Tibial nerve (tissue), 4 donors: ENCODE measurements around the gene AMPD2.

Experiments used
- EP300 ChIP-seq, 2 donors: sonication (generic); formaldehyde crosslinking; IDR thresholded peaks; one replicate each; pipeline ENCODE4 v1.6.1; 2017; ENCODE audit warnings: antibody characterized with exemption in 2 of 2, mild to moderate bottlenecking in 1 of 2
- POLR2A ChIP-seq, 2 donors: fragments of 450-650 bp; IDR thresholded peaks; one replicate each; pipeline ENCODE4 v1.6.1; 2017; ENCODE audit warnings: antibody characterized with exemption in 2 of 2, mild to moderate bottlenecking in 2 of 2, moderate library complexity in 2 of 2
- TF ChIP-seq, protein P1 (sequence below), 5 experiments: fragments of 200-600 bp in 3 of 5; fragments of 450-650 bp in 2 of 5; sonication (generic) in 3 of 5; IDR thresholded peaks; one replicate each; pipeline ENCODE4 v1.5.1; 2016 to 2019; ENCODE audit warnings: antibody characterized with exemption in 5 of 5, mild to moderate bottlenecking in 3 of 5, moderate library complexity in 2 of 5

DNA sequence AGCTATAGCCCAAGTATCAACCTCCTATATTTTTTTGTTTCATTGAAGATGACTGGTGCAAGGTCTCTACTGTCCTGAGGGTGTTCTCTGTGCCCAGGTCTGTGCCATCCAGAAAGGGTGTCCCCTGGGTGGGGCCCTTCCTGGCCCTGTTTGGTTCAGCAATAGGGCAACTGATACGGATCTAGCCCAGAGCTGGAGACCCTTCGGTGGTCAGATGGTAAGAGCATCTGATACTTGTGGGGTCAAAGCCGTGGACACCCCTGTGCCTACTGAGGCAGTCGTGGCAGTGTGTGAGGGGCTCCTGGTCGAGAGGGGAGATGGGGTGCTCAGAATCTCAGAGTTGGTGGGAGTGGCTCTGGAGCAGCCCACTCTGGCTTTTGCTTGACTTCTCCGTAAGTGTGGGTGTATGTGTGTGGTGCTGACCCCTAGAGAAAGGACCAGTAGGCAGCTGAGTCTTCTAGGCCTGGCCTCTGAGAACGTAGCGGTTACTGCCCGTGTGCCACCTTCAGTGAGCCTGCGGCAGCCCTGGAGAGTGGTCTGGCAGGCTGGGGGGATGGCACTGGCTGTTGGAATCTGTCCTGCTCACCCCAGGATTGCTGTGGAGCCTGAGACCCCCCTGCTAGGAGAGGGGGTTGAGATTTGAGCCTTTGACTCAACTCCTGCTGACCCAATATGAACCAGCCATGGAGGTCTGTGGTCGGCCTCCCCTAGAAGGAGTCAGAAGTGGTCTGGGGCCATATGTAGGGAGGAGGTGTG, 2.7 kb downstream of the AMPD2 start:
- TF ChIP-seq, protein P1, sequence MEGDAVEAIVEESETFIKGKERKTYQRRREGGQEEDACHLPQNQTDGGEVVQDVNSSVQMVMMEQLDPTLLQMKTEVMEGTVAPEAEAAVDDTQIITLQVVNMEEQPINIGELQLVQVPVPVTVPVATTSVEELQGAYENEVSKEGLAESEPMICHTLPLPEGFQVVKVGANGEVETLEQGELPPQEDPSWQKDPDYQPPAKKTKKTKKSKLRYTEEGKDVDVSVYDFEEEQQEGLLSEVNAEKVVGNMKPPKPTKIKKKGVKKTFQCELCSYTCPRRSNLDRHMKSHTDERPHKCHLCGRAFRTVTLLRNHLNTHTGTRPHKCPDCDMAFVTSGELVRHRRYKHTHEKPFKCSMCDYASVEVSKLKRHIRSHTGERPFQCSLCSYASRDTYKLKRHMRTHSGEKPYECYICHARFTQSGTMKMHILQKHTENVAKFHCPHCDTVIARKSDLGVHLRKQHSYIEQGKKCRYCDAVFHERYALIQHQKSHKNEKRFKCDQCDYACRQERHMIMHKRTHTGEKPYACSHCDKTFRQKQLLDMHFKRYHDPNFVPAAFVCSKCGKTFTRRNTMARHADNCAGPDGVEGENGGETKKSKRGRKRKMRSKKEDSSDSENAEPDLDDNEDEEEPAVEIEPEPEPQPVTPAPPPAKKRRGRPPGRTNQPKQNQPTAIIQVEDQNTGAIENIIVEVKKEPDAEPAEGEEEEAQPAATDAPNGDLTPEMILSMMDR (IDR thresholded peaks at IDR 0.05), result no peak
- TF ChIP-seq POLR2A (IDR thresholded peaks at IDR 0.05) (no peak), EP300 (IDR thresholded peaks at IDR 0.05) (no peak)
